GM23338 (cell line): ENCODE data around the gene RXRG. TPM values are rescaled to one million over a fixed set of nuclear protein-coding genes. Genes with fewer than 3 reads are reported as not detected.

Source experiments
- CREB1 ChIP-seq: fragments of 250-450 bp; sonication (Bioruptor Pico); IDR thresholded peaks from 2 replicates; pipeline ENCODE4 v1.5.0; 2020; ENCODE audit warnings: low read depth, mild to moderate bottlenecking, moderate library complexity
- EZH2 ChIP-seq: fragments of 200-600 bp; sonication (generic); IDR thresholded peaks from one replicate; pipeline ENCODE4 v1.8.0; 2017; ENCODE audit warnings: antibody characterized with exemption, mild to moderate bottlenecking, low read depth; ENCODE audit not compliant: unreplicated experiment
- EZH2phosphoT487 ChIP-seq: fragments of 200-600 bp; sonication (generic); IDR thresholded peaks from one replicate; pipeline ENCODE4 v1.8.1; 2018; ENCODE audit warnings: antibody characterized with exemption; ENCODE audit not compliant: unreplicated experiment
- JUNB ChIP-seq: IDR thresholded peaks from one replicate; pipeline ENCODE4 v1.6.1; 2016; ENCODE audit warnings: antibody characterized with exemption; ENCODE audit not compliant: unreplicated experiment
- NANOG ChIP-seq: IDR thresholded peaks from 2 replicates; pipeline ENCODE4 v1.6.1; 2016; ENCODE audit warnings: antibody characterized with exemption, borderline replicate concordance
- POLR2AphosphoS5 ChIP-seq: IDR thresholded peaks from 2 replicates; pipeline ENCODE4 v1.6.1; 2016; ENCODE audit warnings: antibody characterized with exemption, low read depth
- STAT1 ChIP-seq: IDR thresholded peaks from one replicate; pipeline ENCODE4 v1.6.1; 2016; ENCODE audit warnings: antibody characterized with exemption; ENCODE audit not compliant: unreplicated experiment
- ZNF114 ChIP-seq: fragments of 250-450 bp; sonication (Bioruptor Pico); IDR thresholded peaks from 2 replicates; pipeline ENCODE4 v1.5.0; 2020; ENCODE audit warnings: mild to moderate bottlenecking, moderate library complexity
- ZNF331 ChIP-seq: fragments of 250-450 bp; sonication (Bioruptor Pico); IDR thresholded peaks from 2 replicates; pipeline ENCODE4 v1.5.0; 2020; ENCODE audit warnings: low read depth, mild to moderate bottlenecking, moderate library complexity
- polyA plus RNA-seq: library from polyadenylated mRNA; unstranded; fragments of >200 nt; fragmentation: Nextera tagmentation; extraction: Ambion mirVana; gene quantifications from 2 replicates; pipeline ENCODE4 v1.2.1, GENCODE V29; 2016
- total RNA-seq: library from RNA; depleted of rRNA; stranded (reverse); fragments of >200 nt; shearing (Covaris generic); gene quantifications from 2 replicates; pipeline ENCODE4 v1.2.3, GENCODE V29; 2014
- TF ChIP-seq, protein P1 (sequence below): fragments of 250-450 bp; sonication (Bioruptor Pico); IDR thresholded peaks from 2 replicates; pipeline ENCODE4 v1.5.0; 2020; ENCODE audit warnings: mild to moderate bottlenecking, moderate library complexity
- TF ChIP-seq, protein P2 (sequence below): IDR thresholded peaks from 2 replicates; pipeline ENCODE4 v1.6.1; 2016; ENCODE audit warnings: antibody characterized with exemption
- TF ChIP-seq, protein P3 (sequence below), 2 experiments: fragments of 200-600 bp in 1 of 2; sonication (generic) in 1 of 2; conservative IDR thresholded peaks; 2 replicates each; pipeline versions ENCODE4 v1.5.1 to v1.6.1; 2016 to 2017; ENCODE audit warnings: antibody characterized with exemption in 2 of 2, low read depth in 2 of 2, mild to moderate bottlenecking in 2 of 2, moderate library complexity in 1 of 2

RXRG gene
- total and polyA plus RNA-seq, 2 experiments from 2014 or later: not detected

DNA sequence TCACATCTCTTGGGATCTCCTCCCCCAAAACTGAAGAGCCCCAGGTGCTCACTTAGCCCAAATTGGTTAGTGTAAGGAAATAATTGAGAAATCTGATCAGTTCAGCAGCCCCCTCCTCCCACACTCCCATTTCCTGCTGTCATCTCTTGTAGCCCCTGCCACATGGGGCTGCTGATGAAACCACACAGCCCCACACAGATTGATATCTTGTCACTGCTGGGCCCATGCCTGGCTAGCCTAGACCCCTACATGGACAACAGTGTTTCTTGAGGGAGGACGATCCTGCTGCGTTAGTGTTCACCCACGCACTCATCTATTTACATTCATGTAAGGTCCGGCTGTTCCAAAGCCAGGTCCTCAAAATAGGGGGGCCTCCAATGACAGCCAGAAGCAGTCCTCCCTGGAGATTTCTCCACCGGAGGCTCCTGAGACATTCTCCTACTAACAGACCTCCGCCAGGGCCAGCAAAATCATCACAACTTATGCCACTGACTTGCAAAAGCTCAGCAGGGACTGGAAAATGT, 23.9 kb upstream of the RXRG start (continued):
- TF ChIP-seq, protein P1, sequence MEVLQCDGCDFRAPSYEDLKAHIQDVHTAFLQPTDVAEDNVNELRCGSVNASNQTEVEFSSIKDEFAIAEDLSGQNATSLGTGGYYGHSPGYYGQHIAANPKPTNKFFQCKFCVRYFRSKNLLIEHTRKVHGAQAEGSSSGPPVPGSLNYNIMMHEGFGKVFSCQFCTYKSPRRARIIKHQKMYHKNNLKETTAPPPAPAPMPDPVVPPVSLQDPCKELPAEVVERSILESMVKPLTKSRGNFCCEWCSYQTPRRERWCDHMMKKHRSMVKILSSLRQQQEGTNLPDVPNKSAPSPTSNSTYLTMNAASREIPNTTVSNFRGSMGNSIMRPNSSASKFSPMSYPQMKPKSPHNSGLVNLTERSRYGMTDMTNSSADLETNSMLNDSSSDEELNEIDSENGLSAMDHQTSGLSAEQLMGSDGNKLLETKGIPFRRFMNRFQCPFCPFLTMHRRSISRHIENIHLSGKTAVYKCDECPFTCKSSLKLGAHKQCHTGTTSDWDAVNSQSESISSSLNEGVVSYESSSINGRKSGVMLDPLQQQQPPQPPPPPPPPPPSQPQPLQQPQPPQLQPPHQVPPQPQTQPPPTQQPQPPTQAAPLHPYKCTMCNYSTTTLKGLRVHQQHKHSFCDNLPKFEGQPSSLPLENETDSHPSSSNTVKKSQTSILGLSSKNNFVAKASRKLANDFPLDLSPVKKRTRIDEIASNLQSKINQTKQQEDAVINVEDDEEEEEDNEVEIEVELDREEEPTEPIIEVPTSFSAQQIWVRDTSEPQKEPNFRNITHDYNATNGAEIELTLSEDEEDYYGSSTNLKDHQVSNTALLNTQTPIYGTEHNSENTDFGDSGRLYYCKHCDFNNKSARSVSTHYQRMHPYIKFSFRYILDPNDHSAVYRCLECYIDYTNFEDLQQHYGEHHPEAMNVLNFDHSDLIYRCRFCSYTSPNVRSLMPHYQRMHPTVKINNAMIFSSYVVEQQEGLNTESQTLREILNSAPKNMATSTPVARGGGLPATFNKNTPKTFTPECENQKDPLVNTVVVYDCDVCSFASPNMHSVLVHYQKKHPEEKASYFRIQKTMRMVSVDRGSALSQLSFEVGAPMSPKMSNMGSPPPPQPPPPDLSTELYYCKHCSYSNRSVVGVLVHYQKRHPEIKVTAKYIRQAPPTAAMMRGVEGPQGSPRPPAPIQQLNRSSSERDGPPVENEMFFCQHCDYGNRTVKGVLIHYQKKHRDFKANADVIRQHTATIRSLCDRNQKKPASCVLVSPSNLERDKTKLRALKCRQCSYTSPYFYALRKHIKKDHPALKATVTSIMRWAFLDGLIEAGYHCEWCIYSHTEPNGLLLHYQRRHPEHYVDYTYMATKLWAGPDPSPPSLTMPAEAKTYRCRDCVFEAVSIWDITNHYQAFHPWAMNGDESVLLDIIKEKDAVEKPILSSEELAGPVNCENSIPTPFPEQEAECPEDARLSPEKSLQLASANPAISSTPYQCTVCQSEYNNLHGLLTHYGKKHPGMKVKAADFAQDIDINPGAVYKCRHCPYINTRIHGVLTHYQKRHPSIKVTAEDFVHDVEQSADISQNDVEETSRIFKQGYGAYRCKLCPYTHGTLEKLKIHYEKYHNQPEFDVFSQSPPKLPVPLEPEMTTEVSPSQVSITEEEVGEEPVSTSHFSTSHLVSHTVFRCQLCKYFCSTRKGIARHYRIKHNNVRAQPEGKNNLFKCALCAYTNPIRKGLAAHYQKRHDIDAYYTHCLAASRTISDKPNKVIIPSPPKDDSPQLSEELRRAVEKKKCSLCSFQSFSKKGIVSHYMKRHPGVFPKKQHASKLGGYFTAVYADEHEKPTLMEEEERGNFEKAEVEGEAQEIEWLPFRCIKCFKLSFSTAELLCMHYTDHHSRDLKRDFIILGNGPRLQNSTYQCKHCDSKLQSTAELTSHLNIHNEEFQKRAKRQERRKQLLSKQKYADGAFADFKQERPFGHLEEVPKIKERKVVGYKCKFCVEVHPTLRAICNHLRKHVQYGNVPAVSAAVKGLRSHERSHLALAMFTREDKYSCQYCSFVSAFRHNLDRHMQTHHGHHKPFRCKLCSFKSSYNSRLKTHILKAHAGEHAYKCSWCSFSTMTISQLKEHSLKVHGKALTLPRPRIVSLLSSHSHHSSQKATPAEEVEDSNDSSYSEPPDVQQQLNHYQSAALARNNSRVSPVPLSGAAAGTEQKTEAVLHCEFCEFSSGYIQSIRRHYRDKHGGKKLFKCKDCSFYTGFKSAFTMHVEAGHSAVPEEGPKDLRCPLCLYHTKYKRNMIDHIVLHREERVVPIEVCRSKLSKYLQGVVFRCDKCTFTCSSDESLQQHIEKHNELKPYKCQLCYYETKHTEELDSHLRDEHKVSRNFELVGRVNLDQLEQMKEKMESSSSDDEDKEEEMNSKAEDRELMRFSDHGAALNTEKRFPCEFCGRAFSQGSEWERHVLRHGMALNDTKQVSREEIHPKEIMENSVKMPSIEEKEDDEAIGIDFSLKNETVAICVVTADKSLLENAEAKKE (CRISPR knock-in tag): no peak
- TF ChIP-seq, protein P2, sequence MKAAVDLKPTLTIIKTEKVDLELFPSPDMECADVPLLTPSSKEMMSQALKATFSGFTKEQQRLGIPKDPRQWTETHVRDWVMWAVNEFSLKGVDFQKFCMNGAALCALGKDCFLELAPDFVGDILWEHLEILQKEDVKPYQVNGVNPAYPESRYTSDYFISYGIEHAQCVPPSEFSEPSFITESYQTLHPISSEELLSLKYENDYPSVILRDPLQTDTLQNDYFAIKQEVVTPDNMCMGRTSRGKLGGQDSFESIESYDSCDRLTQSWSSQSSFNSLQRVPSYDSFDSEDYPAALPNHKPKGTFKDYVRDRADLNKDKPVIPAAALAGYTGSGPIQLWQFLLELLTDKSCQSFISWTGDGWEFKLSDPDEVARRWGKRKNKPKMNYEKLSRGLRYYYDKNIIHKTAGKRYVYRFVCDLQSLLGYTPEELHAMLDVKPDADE: no peak
- no peak for TF ChIP-seq EZH2phosphoT487
- TF ChIP-seq EZH2: no peak
- TF ChIP-seq, protein P3, sequence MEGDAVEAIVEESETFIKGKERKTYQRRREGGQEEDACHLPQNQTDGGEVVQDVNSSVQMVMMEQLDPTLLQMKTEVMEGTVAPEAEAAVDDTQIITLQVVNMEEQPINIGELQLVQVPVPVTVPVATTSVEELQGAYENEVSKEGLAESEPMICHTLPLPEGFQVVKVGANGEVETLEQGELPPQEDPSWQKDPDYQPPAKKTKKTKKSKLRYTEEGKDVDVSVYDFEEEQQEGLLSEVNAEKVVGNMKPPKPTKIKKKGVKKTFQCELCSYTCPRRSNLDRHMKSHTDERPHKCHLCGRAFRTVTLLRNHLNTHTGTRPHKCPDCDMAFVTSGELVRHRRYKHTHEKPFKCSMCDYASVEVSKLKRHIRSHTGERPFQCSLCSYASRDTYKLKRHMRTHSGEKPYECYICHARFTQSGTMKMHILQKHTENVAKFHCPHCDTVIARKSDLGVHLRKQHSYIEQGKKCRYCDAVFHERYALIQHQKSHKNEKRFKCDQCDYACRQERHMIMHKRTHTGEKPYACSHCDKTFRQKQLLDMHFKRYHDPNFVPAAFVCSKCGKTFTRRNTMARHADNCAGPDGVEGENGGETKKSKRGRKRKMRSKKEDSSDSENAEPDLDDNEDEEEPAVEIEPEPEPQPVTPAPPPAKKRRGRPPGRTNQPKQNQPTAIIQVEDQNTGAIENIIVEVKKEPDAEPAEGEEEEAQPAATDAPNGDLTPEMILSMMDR (conservative IDR thresholded peaks at IDR 0.05; ENCODE audit: low read depth in 2 of 2): no peak
- no peak for TF ChIP-seq NANOG
- TF ChIP-seq ZNF331: no peak
- no peak for TF ChIP-seq JUNB
- no peak for TF ChIP-seq POLR2AphosphoS5
- TF ChIP-seq CREB1 (CRISPR knock-in tag): no peak
- TF ChIP-seq ZNF114 (CRISPR knock-in tag): no peak
- TF ChIP-seq STAT1: no peak
